Calu3 (cell line): ENCODE measurements around the gene EPHA1. TPM values are rescaled to one million over a fixed set of nuclear protein-coding genes. Genes with fewer than 3 reads are reported as not detected.

Source experiments
- BruUV-seq: library from RNA; stranded (reverse); fragments of 400-500 nt; replicated peaks from 2 replicates; lab custom pipeline; 2021; lab: Mats Ljungman, UMichigan
- CTCF ChIA-PET: fragments of 300-600 bp; sonication (Branson Sonifier 250); formaldehyde crosslinking; loops from one replicate; lab custom pipeline; 2022; ENCODE audit warnings: antibody characterized with exemption; lab: Charles Lee
- DNase-seq: peaks from one replicate; pipeline ENCODE4 v3.0.0; 2022
- H3K27ac Mint-ChIP-seq: one replicate; pipeline ENCODE4 v1.8.0; 2022; ENCODE audit warnings: mixed read lengths; ENCODE audit not compliant: unreplicated experiment
- H3K27me3 Mint-ChIP-seq: one replicate; pipeline ENCODE4 v1.8.0; 2022; ENCODE audit warnings: mixed read lengths; ENCODE audit not compliant: unreplicated experiment
- H3K36me3 Mint-ChIP-seq: one replicate; pipeline ENCODE4 v1.8.0; 2022; ENCODE audit warnings: mild to moderate bottlenecking, moderate library complexity, mixed read lengths; ENCODE audit not compliant: insufficient read depth, unreplicated experiment
- H3K4me1 Mint-ChIP-seq: one replicate; pipeline ENCODE4 v1.8.0; 2022; ENCODE audit warnings: mild to moderate bottlenecking, low read depth, mixed read lengths; ENCODE audit not compliant: unreplicated experiment
- H3K4me3 Mint-ChIP-seq: one replicate; pipeline ENCODE4 v1.8.0; 2022; ENCODE audit warnings: mild to moderate bottlenecking, low read depth, moderate library complexity, mixed read lengths; ENCODE audit not compliant: unreplicated experiment
- H3K9me3 Mint-ChIP-seq: one replicate; pipeline ENCODE4 v1.8.0; 2022; ENCODE audit warnings: low read depth, mixed read lengths; ENCODE audit not compliant: unreplicated experiment
- CTCF ChIP-seq: fragments of 200-600 bp; IDR thresholded peaks from one replicate; pipeline ENCODE4 v1.8.0; 2022; ENCODE audit warnings: antibody characterized with exemption; ENCODE audit not compliant: unreplicated experiment
- intact Hi-C: fragments of 100-400 bp; cut with micrococcal nuclease; formaldehyde crosslinking; loops from one replicate; pipeline ENCODE4 v1.10.0; 2022; ENCODE audit not compliant: unreplicated experiment
- total RNA-seq: library from RNA; stranded (reverse); gene quantifications from 2 replicates; pipeline ENCODE4 v1.2.3, GENCODE V29; 2022

The EPHA1 gene
- total RNA-seq, 1 experiment from 2014 or later = 21.6 TPM

GRCh38 chr7:143391462-143392404 lies 16.9 kb downstream of the EPHA1 start:
- H3K4me3 Mint-ChIP-seq = no peak overlapping the region
- DNase-seq = no peak
- no TSS peak for BruUV-seq
- TF ChIP-seq CTCF = no peak
- no peaks in the 10 kb centered on the region for H3K27me3 Mint-ChIP-seq
- H3K4me1 Mint-ChIP-seq = no peaks in the 10 kb centered on the region
- H3K36me3 Mint-ChIP-seq = peaks cover 54% of the 10 kb centered on the region
- H3K27ac Mint-ChIP-seq = no peak overlapping the region
- no peaks in the 10 kb centered on the region for H3K9me3 Mint-ChIP-seq
- CTCF ChIA-PET = interaction anchor here (1.2 kb wide), 1 partner anchor 10 kb away, joined by 3 read pairs; no protein-coding TSS in a partner anchor
- intact Hi-C loops = no loop called here

GRCh38 chr7:143390773-143391317 lies 17.8 kb downstream of the EPHA1 start:
- intact Hi-C loops = no loop called here
- no peaks in the 10 kb centered on the region for H3K27me3 Mint-ChIP-seq
- H3K4me3 Mint-ChIP-seq = no peak overlapping the region
- no TSS peak for BruUV-seq
- no peaks in the 10 kb centered on the region for H3K9me3 Mint-ChIP-seq
- DNase-seq = no peak
- peaks cover 54% of the 10 kb centered on the region for H3K36me3 Mint-ChIP-seq
- no peak overlapping the region for H3K27ac Mint-ChIP-seq
- H3K4me1 Mint-ChIP-seq = no peaks in the 10 kb centered on the region
- CTCF ChIA-PET = no interaction called here
- TF ChIP-seq CTCF = no peak

- CTCF ChIA-PET = no interaction called here
- intact Hi-C loops = no loop called here
- DNase-seq = no peak
- peaks cover 52% of the 10 kb centered on the region for H3K36me3 Mint-ChIP-seq
- H3K9me3 Mint-ChIP-seq = no peaks in the 10 kb centered on the region
- H3K27me3 Mint-ChIP-seq = no peaks in the 10 kb centered on the region
- no peaks in the 10 kb centered on the region for H3K4me1 Mint-ChIP-seq
- no peak for TF ChIP-seq CTCF
- H3K4me3 Mint-ChIP-seq = no peak overlapping the region
- no peak overlapping the region for H3K27ac Mint-ChIP-seq
- BruUV-seq = TSS peak; percentile 48
Observed at GRCh38 chr7:143390104-143390772, 18.4 kb downstream of the EPHA1 start.

- no peak for TF ChIP-seq CTCF
- intact Hi-C loops = no loop called here
- Mint-ChIP-seq H3K4me3 (no peak overlapping the region), H3K4me1 (no peaks in the 10 kb centered on the region), H3K27ac (no peak overlapping the region), H3K9me3 (no peaks in the 10 kb centered on the region), H3K27me3 (no peaks in the 10 kb centered on the region), H3K36me3 (peaks cover 47% of the 10 kb centered on the region)
- CTCF ChIA-PET = no interaction called here
- DNase-seq = no peak
- BruUV-seq = no TSS peak
Observed at GRCh38 chr7:143389316-143390103, 19.1 kb downstream of the EPHA1 start.
